GM12872 (cell line): Measurements from ENCODE around the gene NFS1.

ENCODE experiments used
- TF ChIP-seq, protein P1 (sequence below): IDR thresholded peaks from 3 replicates; pipeline ENCODE4 v1.5.1; 2011; ENCODE audit warnings: low read depth, mild to moderate bottlenecking, low read length, moderate library complexity; ENCODE audit not compliant: insufficient read depth

The NFS1 gene

DNA sequence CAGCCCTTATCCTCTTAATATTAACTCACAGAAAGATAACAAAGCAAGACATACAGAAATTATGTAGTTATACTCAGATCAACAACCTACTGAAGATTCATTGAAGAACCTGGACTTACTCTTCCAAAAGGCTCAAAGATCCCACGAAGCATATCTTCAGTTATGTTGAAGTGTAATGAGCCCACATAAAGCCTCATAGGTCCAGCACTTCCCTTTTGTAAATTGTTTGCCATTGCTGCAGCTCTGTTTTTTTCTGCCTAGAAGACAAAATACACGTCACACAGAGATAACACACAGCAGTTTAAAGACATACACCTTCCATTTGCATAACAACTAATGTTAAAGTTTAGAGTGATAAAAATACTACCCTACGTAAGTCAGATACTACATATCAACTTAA lies 22.5 kb upstream of the NFS1 start:
- TF ChIP-seq, protein P1, sequence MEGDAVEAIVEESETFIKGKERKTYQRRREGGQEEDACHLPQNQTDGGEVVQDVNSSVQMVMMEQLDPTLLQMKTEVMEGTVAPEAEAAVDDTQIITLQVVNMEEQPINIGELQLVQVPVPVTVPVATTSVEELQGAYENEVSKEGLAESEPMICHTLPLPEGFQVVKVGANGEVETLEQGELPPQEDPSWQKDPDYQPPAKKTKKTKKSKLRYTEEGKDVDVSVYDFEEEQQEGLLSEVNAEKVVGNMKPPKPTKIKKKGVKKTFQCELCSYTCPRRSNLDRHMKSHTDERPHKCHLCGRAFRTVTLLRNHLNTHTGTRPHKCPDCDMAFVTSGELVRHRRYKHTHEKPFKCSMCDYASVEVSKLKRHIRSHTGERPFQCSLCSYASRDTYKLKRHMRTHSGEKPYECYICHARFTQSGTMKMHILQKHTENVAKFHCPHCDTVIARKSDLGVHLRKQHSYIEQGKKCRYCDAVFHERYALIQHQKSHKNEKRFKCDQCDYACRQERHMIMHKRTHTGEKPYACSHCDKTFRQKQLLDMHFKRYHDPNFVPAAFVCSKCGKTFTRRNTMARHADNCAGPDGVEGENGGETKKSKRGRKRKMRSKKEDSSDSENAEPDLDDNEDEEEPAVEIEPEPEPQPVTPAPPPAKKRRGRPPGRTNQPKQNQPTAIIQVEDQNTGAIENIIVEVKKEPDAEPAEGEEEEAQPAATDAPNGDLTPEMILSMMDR = no peak

GRCh38 chr20:35721219-35721618 lies 22.1 kb upstream of the NFS1 start:
- TF ChIP-seq, protein P1 = no peak

GRCh38 chr20:35720165-35721123 lies 21.3 kb upstream of the NFS1 start:
- TF ChIP-seq, protein P1 = no peak

DNA sequence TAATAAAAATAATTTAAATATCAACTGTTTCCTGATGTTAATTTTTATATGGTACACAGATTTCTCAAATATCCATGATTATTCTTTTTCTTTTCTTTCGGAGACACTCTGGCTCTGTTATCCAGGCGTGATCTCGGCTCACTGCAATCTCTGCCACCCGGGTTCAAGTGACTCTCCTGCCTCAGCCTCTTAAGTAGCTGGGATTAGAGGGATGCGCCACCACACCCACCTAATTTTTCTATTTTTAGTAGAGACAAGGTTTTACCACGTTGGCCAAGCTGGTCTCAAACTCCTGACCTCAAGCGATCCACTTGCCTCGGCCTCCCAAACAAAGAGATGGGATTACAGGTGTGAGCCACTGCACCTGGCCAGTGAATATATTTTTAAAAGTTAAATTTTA lies 20.6 kb upstream of the NFS1 start:
- TF ChIP-seq, protein P1 = no peak

DNA sequence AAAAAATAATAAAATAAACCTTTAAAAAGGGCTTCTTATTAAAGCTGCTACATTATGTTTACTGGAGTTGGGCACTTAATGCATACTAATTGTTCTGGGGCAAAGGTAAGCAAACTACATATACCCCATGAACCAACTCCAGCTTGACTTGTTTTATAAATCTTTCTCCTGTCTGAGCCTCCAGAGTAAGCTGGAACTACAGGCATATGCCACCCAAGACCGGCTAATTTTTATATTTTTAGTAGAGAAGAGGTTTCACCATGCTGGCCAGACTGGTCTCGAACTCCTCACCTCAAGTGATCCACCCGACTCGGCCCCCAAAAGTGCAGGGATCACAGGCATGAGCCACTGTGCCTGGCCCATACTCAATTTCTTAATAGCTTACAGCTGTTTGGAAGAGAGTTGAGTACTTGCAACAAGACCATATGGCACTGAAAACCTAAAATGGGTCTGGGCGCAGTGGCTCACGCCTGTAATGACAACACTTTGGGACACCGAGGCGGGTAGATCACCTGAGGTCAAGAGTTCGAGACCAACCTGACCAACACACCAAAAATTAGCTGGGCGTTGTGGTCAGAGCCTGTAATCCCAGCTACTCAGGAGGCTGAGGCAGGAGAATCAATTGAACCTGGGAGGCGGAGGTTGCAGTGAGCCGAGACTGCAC lies 20.0 kb upstream of the NFS1 start:
- TF ChIP-seq, protein P1 = no peak

GRCh38 chr20:35716330-35716729 lies 17.2 kb upstream of the NFS1 start:
- TF ChIP-seq, protein P1 = no peak

- TF ChIP-seq, protein P1 = no peak
These were observed 16.5 kb upstream of the NFS1 start for GRCh38 chr20:35715652-35716051.
